SK-N-SH (cell line): ENCODE data around the gene SLC66A1.

Experiments used
- EZH2phosphoT487 ChIP-seq: fragments of 200-600 bp; sonication (generic); IDR thresholded peaks from 2 replicates; pipeline ENCODE4 v1.6.1; 2017; ENCODE audit warnings: low read depth, mixed run types, mild to moderate bottlenecking, antibody characterized with exemption, moderate library complexity, borderline replicate concordance
- FOXJ3 ChIP-seq: sonication (generic); formaldehyde crosslinking; IDR thresholded peaks from 2 replicates; pipeline ENCODE4 v1.5.1; 2020; ENCODE audit warnings: mild to moderate bottlenecking, missing genetic modification reagents
- SIN3A ChIP-seq: IDR thresholded peaks from 2 replicates; pipeline ENCODE4 v1.6.1; 2012; ENCODE audit warnings: low read depth, mild to moderate bottlenecking, low read length, moderate library complexity, borderline replicate concordance
- TAF1 ChIP-seq: IDR thresholded peaks from 2 replicates; pipeline ENCODE4 v1.6.1; 2012; ENCODE audit warnings: low read depth, mild to moderate bottlenecking, low read length, moderate library complexity, borderline replicate concordance
- TF ChIP-seq, protein P1 (sequence below): IDR thresholded peaks from 2 replicates; pipeline ENCODE4 v1.6.1; 2012; ENCODE audit warnings: mild to moderate bottlenecking, low read depth, low read length, moderate library complexity
- TF ChIP-seq, protein P2 (sequence below): fragments of 200-600 bp; sonication (generic); IDR thresholded peaks from 2 replicates; pipeline ENCODE4 v1.6.1; 2017; ENCODE audit warnings: antibody characterized with exemption, mild to moderate bottlenecking, moderate library complexity

DNA sequence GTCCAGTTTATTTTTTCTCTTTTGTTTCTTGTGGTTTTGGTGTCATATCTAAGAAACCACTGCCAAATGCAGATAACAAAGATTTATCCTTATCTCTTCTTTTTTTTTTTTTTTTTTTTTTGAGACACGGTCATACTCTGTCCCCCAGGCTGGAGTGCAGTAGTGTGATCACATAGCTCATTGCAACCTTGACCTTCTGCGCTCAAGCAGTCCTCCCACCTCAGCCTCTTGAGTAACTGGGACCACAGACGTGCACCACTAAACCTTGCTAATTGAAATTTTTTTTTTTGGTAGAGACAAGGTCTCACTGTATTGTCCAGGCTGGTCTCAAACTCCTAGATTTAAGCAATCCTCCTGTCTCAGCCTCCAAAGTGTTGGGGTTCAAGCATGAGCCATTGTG is 8.9 kb downstream of the SLC66A1 start:
- no peak for TF ChIP-seq TAF1
- TF ChIP-seq FOXJ3 (CRISPR knock-in tag), result no peak
- TF ChIP-seq, protein P1, sequence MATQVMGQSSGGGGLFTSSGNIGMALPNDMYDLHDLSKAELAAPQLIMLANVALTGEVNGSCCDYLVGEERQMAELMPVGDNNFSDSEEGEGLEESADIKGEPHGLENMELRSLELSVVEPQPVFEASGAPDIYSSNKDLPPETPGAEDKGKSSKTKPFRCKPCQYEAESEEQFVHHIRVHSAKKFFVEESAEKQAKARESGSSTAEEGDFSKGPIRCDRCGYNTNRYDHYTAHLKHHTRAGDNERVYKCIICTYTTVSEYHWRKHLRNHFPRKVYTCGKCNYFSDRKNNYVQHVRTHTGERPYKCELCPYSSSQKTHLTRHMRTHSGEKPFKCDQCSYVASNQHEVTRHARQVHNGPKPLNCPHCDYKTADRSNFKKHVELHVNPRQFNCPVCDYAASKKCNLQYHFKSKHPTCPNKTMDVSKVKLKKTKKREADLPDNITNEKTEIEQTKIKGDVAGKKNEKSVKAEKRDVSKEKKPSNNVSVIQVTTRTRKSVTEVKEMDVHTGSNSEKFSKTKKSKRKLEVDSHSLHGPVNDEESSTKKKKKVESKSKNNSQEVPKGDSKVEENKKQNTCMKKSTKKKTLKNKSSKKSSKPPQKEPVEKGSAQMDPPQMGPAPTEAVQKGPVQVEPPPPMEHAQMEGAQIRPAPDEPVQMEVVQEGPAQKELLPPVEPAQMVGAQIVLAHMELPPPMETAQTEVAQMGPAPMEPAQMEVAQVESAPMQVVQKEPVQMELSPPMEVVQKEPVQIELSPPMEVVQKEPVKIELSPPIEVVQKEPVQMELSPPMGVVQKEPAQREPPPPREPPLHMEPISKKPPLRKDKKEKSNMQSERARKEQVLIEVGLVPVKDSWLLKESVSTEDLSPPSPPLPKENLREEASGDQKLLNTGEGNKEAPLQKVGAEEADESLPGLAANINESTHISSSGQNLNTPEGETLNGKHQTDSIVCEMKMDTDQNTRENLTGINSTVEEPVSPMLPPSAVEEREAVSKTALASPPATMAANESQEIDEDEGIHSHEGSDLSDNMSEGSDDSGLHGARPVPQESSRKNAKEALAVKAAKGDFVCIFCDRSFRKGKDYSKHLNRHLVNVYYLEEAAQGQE, result no peak
- no peak for TF ChIP-seq SIN3A
- TF ChIP-seq, protein P2, sequence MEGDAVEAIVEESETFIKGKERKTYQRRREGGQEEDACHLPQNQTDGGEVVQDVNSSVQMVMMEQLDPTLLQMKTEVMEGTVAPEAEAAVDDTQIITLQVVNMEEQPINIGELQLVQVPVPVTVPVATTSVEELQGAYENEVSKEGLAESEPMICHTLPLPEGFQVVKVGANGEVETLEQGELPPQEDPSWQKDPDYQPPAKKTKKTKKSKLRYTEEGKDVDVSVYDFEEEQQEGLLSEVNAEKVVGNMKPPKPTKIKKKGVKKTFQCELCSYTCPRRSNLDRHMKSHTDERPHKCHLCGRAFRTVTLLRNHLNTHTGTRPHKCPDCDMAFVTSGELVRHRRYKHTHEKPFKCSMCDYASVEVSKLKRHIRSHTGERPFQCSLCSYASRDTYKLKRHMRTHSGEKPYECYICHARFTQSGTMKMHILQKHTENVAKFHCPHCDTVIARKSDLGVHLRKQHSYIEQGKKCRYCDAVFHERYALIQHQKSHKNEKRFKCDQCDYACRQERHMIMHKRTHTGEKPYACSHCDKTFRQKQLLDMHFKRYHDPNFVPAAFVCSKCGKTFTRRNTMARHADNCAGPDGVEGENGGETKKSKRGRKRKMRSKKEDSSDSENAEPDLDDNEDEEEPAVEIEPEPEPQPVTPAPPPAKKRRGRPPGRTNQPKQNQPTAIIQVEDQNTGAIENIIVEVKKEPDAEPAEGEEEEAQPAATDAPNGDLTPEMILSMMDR, result no peak
- TF ChIP-seq EZH2phosphoT487, result no peak
